ENCODE results near the gene OR5L2.
"Not testable (repeated sequence)": the region's sequence is repeated elsewhere in the genome, so short reads cannot be mapped to it uniquely, and the experiment has no call there.

The OR5L2 gene

GRCh38 chr11:55826919-55827318, at the start of gene OR5L2:
OR5L2 (plus strand) TSS chr11:55827219; CDS start chr11:55827219, 0 bp downstream.
- Histone ChIP-seq H3K27ac (no peak within 1 kb of the TSS), H3K4me3 (no peak within 1 kb of the TSS)

- H3K27ac ChIP-seq: no peak overlapping the region
Observed at GRCh38 chr11:55791606-55792005, 35.4 kb upstream of the OR5L2 start.

GRCh38 chr11:55793321-55793720, 33.7 kb upstream of the OR5L2 start:
- H3K4me3 ChIP-seq: no peak overlapping the region
- no peak overlapping the region for H3K27ac ChIP-seq

More at GRCh38 chr11:55791606-55792005, 35.4 kb upstream of the OR5L2 start:
- H3K4me3 ChIP-seq: no peak overlapping the region

- Histone ChIP-seq H3K27ac (no peak within 1 kb of the TSS), H3K4me3 (no peak within 1 kb of the TSS)
Observed at GRCh38 chr11:55795256-55795655, 31.8 kb upstream of the OR5L2 start, which contains the start of gene OR5D14. OR5D14 (plus strand) TSS chr11:55795556; CDS start chr11:55795556, 0 bp downstream.

GRCh38 chr11:55806248-55806647, 20.8 kb upstream of the OR5L2 start:
- no peak overlapping the region for H3K27ac ChIP-seq
- H3K4me3 ChIP-seq: no peak overlapping the region

- Histone ChIP-seq H3K27ac (no peak within 1 kb of the TSS), H3K4me3 (no peak within 1 kb of the TSS)
Observed at GRCh38 chr11:55811067-55811466, 16.0 kb upstream of the OR5L2 start, which contains the start of gene OR5L1. OR5L1 (plus strand) TSS chr11:55811367; CDS start chr11:55811467, 100 bp downstream.

GRCh38 chr11:55819330-55819729, 7.7 kb upstream of the OR5L2 start, which contains the start of gene OR5D18:
OR5D18 (plus strand) TSS chr11:55819630; CDS start chr11:55819630, 0 bp downstream.
- no peak within 1 kb of the TSS for H3K4me3 ChIP-seq
- no peak within 1 kb of the TSS for H3K27ac ChIP-seq

GRCh38 chr11:55838452-55838851, 11.4 kb downstream of the OR5L2 start, which contains the start of gene OR5D16:
OR5D16 (plus strand) TSS chr11:55838752; CDS start chr11:55838752, 0 bp downstream.
- Histone ChIP-seq H3K27ac (no peak within 1 kb of the TSS), H3K4me3 (no peak within 1 kb of the TSS)

GRCh38 chr11:55847453-55847852, 20.4 kb downstream of the OR5L2 start:
- no peak overlapping the region for H3K4me3 ChIP-seq
- H3K27ac ChIP-seq: no peak overlapping the region

GRCh38 chr11:55849037-55849436, 22.0 kb downstream of the OR5L2 start:
- Histone ChIP-seq H3K4me3 (no peak overlapping the region), H3K27ac (no peak overlapping the region)

- H3K4me3 ChIP-seq: no peak overlapping the region
- no peak overlapping the region for H3K27ac ChIP-seq
Observed at GRCh38 chr11:55852141-55852540, 25.1 kb downstream of the OR5L2 start.

- Histone ChIP-seq H3K4me3 (no peak overlapping the region), H3K27ac (no peak overlapping the region)
Observed at GRCh38 chr11:55854704-55855103, 27.7 kb downstream of the OR5L2 start.

- H3K4me3 ChIP-seq: not testable (repeated sequence)
Observed at GRCh38 chr11:55867354-55867753, 40.3 kb downstream of the OR5L2 start.

GRCh38 chr11:55872731-55873130, 45.7 kb downstream of the OR5L2 start:
- H3K4me3 ChIP-seq: not testable (repeated sequence)

More at GRCh38 chr11:55867354-55867753, 40.3 kb downstream of the OR5L2 start:
- not testable (repeated sequence) for H3K27ac ChIP-seq

GRCh38 chr11:55873146-55873545, 46.1 kb downstream of the OR5L2 start:
- H3K4me3 ChIP-seq, H3K27ac ChIP-seq: not testable (repeated sequence)

More at GRCh38 chr11:55872731-55873130, 45.7 kb downstream of the OR5L2 start:
- not testable (repeated sequence) for H3K27ac ChIP-seq
